Peyer's patch (tissue), 4 donors: ENCODE measurements around the gene CEMP1.
A peak's percentile ranks its signal among the peaks of the same experiment; 100 is the strongest.

ENCODE experiments used
- CTCF ChIP-seq, 6 experiments: fragments of 450-650 bp in 4 of 6; fragments of 200-600 bp in 2 of 6; sonication (generic) in 1 of 6; IDR thresholded peaks; one replicate each; pipeline ENCODE4 v1.5.1; 2017 to 2019; ENCODE audit warnings: antibody characterized with exemption in 6 of 6, mild to moderate bottlenecking in 3 of 6, moderate library complexity in 1 of 6
- POLR2A ChIP-seq, 2 donors: fragments of 450-650 bp; IDR thresholded peaks; one replicate each; pipeline ENCODE4 v1.5.1; 2017; ENCODE audit warnings: antibody characterized with exemption in 2 of 2, mild to moderate bottlenecking in 2 of 2, moderate library complexity in 2 of 2

- TF ChIP-seq CTCF (IDR thresholded peaks at IDR 0.05) (peak in 3 of 6 experiments; percentile 7 to 27 (median 13)), POLR2A (IDR thresholded peaks at IDR 0.05) (peak in 1 of 2 donors; percentile 26)
Observed at GRCh38 chr16:2524339-2524938, 6.8 kb downstream of the CEMP1 start.
